ENCODE results near the gene CLEC1A. TPM values are rescaled to one million over a fixed set of nuclear protein-coding genes. Genes with fewer than 3 reads are reported as not detected.

CLEC1A gene, protein sequence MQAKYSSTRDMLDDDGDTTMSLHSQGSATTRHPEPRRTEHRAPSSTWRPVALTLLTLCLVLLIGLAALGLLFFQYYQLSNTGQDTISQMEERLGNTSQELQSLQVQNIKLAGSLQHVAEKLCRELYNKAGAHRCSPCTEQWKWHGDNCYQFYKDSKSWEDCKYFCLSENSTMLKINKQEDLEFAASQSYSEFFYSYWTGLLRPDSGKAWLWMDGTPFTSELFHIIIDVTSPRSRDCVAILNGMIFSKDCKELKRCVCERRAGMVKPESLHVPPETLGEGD
- total RNA-seq: not detected in 2 replicates

DNA sequence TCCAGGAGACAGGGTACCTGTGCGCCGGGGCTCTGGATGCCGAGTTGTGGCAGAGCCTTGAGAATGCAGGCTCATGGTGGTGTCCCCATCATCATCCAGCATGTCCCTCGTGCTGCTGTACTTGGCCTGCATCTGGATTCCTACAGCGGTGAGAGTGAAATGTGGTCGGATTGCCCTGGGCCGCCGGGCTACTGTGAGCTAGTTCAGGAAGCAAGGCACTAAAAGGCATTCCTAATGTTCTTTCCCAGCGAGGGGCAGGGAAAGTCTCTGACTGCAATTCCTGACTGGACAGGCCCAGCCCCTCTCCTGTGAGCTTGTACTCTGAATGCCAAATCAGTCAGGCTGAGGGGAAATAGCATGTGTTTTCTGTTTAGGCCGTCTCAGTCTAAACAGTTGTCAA, at the start of gene CLEC1A:
CLEC1A (minus strand) TSS at position 195 of the 400 bp plus-strand sequence; CDS start at position 132, 63 bp downstream.
- no peaks in the 10 kb centered on the region for H3K27me3 ChIP-seq (ENCODE audit: control insufficient read depth, insufficient read depth, low read length)
- DNase-seq (ENCODE audit: low read depth): no peak
- H3K36me3 ChIP-seq (ENCODE audit: control insufficient read depth, insufficient read depth, low read length): no peaks in the 10 kb centered on the region
- TF ChIP-seq, protein P1, sequence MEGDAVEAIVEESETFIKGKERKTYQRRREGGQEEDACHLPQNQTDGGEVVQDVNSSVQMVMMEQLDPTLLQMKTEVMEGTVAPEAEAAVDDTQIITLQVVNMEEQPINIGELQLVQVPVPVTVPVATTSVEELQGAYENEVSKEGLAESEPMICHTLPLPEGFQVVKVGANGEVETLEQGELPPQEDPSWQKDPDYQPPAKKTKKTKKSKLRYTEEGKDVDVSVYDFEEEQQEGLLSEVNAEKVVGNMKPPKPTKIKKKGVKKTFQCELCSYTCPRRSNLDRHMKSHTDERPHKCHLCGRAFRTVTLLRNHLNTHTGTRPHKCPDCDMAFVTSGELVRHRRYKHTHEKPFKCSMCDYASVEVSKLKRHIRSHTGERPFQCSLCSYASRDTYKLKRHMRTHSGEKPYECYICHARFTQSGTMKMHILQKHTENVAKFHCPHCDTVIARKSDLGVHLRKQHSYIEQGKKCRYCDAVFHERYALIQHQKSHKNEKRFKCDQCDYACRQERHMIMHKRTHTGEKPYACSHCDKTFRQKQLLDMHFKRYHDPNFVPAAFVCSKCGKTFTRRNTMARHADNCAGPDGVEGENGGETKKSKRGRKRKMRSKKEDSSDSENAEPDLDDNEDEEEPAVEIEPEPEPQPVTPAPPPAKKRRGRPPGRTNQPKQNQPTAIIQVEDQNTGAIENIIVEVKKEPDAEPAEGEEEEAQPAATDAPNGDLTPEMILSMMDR (IDR thresholded peaks at IDR 0.05; ENCODE audit: insufficient read depth, low read length, severe bottlenecking): no peak
- FAIRE-seq: no peak
- H3K4me3 ChIP-seq (ENCODE audit: low read depth, low read length): no peak within 1 kb of the TSS

- no peaks in the 10 kb centered on the region for H3K27me3 ChIP-seq (ENCODE audit: control insufficient read depth, insufficient read depth, low read length)
- no peak for FAIRE-seq
- TF ChIP-seq, protein P1 (IDR thresholded peaks at IDR 0.05; ENCODE audit: insufficient read depth, low read length, severe bottlenecking): no peak
Observed at GRCh38 chr12:10147714-10148403, 49.1 kb upstream of the CLEC1A start.

GRCh38 chr12:10142976-10143589, 44.3 kb upstream of the CLEC1A start:
- no peaks in the 10 kb centered on the region for H3K36me3 ChIP-seq (ENCODE audit: control insufficient read depth, insufficient read depth, low read length)
- H3K27me3 ChIP-seq (ENCODE audit: control insufficient read depth, insufficient read depth, low read length): no peaks in the 10 kb centered on the region
- TF ChIP-seq, protein P1 (IDR thresholded peaks at IDR 0.05; ENCODE audit: insufficient read depth, low read length, severe bottlenecking): no peak
- no peak for FAIRE-seq
- peak; percentile 35 for DNase-seq (ENCODE audit: low read depth)
- no peak overlapping the region for H3K4me3 ChIP-seq (ENCODE audit: low read depth, low read length)

More at GRCh38 chr12:10147714-10148403, 49.1 kb upstream of the CLEC1A start:
- no peak for DNase-seq (ENCODE audit: low read depth)
- Histone ChIP-seq H3K4me3 (ENCODE audit: low read depth, low read length) (no peak overlapping the region), H3K36me3 (ENCODE audit: control insufficient read depth, insufficient read depth, low read length) (no peaks in the 10 kb centered on the region)

DNA sequence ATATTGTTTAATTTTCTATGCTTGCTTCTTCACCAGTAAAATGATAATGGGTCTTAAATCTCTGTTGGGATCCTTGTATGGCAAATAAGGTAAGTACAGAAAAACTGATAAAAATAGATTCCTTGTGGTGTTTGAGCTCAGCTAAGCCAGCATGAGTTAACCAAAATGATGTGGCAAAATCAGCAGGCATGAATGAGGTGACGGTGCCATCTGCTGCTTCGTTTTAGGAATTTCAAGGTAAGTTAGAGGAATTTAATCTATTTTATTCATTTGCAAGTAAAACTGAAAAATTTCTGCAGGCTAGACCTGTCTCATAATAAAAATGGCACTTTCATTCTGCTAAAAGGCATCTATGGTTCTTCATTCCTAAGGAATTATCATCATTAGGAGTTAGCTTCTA, 41.2 kb upstream of the CLEC1A start:
- DNase-seq (ENCODE audit: low read depth): peak; percentile 61

DNA sequence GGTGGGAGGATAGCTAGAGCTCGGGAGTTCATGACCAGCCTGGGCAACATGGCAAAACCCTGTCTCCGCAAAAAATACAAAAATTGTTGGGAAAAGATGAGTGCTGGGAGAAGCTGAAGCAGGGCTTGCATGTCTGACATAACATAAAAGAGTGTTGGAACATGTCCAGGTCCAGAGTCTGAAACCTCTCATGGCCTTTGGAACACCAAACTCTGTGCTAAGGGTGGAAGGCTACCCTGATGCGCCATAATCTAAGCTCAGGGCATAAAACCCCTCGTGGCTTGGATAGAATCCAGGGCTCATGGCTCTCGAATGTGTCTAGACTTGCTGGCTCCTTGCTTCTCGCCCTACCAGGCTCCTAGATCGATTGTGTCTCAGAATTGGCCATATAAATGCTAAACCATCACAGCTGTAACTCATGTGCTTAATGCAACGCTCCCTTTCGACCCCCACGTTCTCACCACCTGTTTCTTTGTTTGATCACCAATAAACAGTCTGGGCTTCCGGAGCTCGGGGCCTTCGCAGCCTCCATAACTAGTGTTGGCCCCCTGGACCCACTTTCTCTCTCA, 37.9 kb upstream of the CLEC1A start:
- FAIRE-seq: no peak

More for the DNA sequence above, 41.2 kb upstream of the CLEC1A start:
- no peak for FAIRE-seq
- Histone ChIP-seq H3K27me3 (ENCODE audit: control insufficient read depth, insufficient read depth, low read length) (no peaks in the 10 kb centered on the region), H3K4me3 (ENCODE audit: low read depth, low read length) (no peak overlapping the region), H3K36me3 (ENCODE audit: control insufficient read depth, insufficient read depth, low read length) (no peaks in the 10 kb centered on the region)
- TF ChIP-seq, protein P1 (IDR thresholded peaks at IDR 0.05; ENCODE audit: insufficient read depth, low read length, severe bottlenecking): peak; percentile 46

More for the DNA sequence above, 37.9 kb upstream of the CLEC1A start:
- no peaks in the 10 kb centered on the region for H3K36me3 ChIP-seq (ENCODE audit: control insufficient read depth, insufficient read depth, low read length)
- DNase-seq (ENCODE audit: low read depth): no peak
- TF ChIP-seq, protein P1 (IDR thresholded peaks at IDR 0.05; ENCODE audit: insufficient read depth, low read length, severe bottlenecking): no peak
- H3K4me3 ChIP-seq (ENCODE audit: low read depth, low read length): no peak overlapping the region
- no peaks in the 10 kb centered on the region for H3K27me3 ChIP-seq (ENCODE audit: control insufficient read depth, insufficient read depth, low read length)

Measured in bronchial epithelial cell (primary cell).